WTC11 (cell line): ENCODE data around the gene LSP1. TPM values are rescaled to one million over a fixed set of nuclear protein-coding genes. Genes with fewer than 3 reads are reported as not detected.

Experiments used
- ATAC-seq: fragments of 200-7000 bp; cut with Tn5 transposase; 2 replicates; pipeline ENCODE4 v1.10.0; 2021; ENCODE audit warnings: mild to moderate bottlenecking, moderate library complexity
- CTCF ChIA-PET: fragments of 300-600 bp; sonication (Branson Sonifier 250); formaldehyde crosslinking; loops from one replicate; lab custom pipeline; 2021; ENCODE audit warnings: antibody characterized with exemption; lab: Charles Lee
- POLR2A ChIA-PET: fragments of 350-600 bp; sonication (Branson Sonifier 250); formaldehyde crosslinking; loops from one replicate; lab custom pipeline; 2021; ENCODE audit warnings: antibody characterized with exemption; lab: Charles Lee
- DNase-seq: peaks from one replicate; pipeline ENCODE4 v3.0.0; 2021; ENCODE audit warnings: low spot score
- H3K27ac Mint-ChIP-seq: 2 replicates; pipeline ENCODE4 v1.8.0; 2021; ENCODE audit warnings: mixed read lengths
- H3K27me3 Mint-ChIP-seq: 2 replicates; pipeline ENCODE4 v1.8.0; 2021; ENCODE audit warnings: low read depth, mild to moderate bottlenecking, moderate library complexity, mixed read lengths
- H3K36me3 Mint-ChIP-seq: 2 replicates; pipeline ENCODE4 v1.8.0; 2021; ENCODE audit warnings: mixed read lengths
- H3K4me1 Mint-ChIP-seq: 2 replicates; pipeline ENCODE4 v1.8.0; 2022; ENCODE audit warnings: mixed read lengths
- H3K4me3 Mint-ChIP-seq: 2 replicates; pipeline ENCODE4 v1.8.0; 2021; ENCODE audit warnings: mild to moderate bottlenecking, moderate library complexity, mixed read lengths
- H3K9me3 Mint-ChIP-seq: 2 replicates; pipeline ENCODE4 v1.8.0; 2021; ENCODE audit warnings: mixed read lengths
- CREB1 ChIP-seq: sonication (generic); formaldehyde crosslinking; IDR thresholded peaks from 2 replicates; pipeline ENCODE4 v1.8.0; 2023; ENCODE audit warnings: mild to moderate bottlenecking, missing genetic modification reagents
- CREM ChIP-seq: sonication (generic); formaldehyde crosslinking; IDR thresholded peaks from 2 replicates; pipeline ENCODE4 v1.8.1; 2022; ENCODE audit warnings: mild to moderate bottlenecking, missing genetic modification reagents, moderate library complexity
- E2F1 ChIP-seq: sonication (generic); formaldehyde crosslinking; IDR thresholded peaks from 2 replicates; pipeline ENCODE4 v1.8.0; 2022; ENCODE audit warnings: mild to moderate bottlenecking, missing genetic modification reagents
- ESRRA ChIP-seq: sonication (generic); formaldehyde crosslinking; IDR thresholded peaks from 2 replicates; pipeline ENCODE4 v1.8.1; 2022; ENCODE audit warnings: mild to moderate bottlenecking, missing genetic modification reagents, borderline replicate concordance
- HMGA2 ChIP-seq: fragments of 250-450 bp; sonication (Bioruptor Pico); IDR thresholded peaks from 2 replicates; pipeline ENCODE4 v1.4.0; 2021; ENCODE audit warnings: mild to moderate bottlenecking, moderate library complexity
- IRF2 ChIP-seq: sonication (generic); formaldehyde crosslinking; IDR thresholded peaks from 2 replicates; pipeline ENCODE4 v1.8.0; 2022; ENCODE audit warnings: low read depth, missing genetic modification reagents, borderline replicate concordance
- JUN ChIP-seq: sonication (generic); formaldehyde crosslinking; IDR thresholded peaks from 2 replicates; pipeline ENCODE4 v1.8.0; 2023; ENCODE audit warnings: mild to moderate bottlenecking, missing genetic modification reagents
- KAT7 ChIP-seq: sonication (generic); formaldehyde crosslinking; IDR thresholded peaks from 2 replicates; pipeline ENCODE4 v1.8.1; 2023; ENCODE audit warnings: missing genetic modification reagents, mild to moderate bottlenecking, borderline replicate concordance
- NR1H2 ChIP-seq: sonication (generic); formaldehyde crosslinking; IDR thresholded peaks from 2 replicates; pipeline ENCODE4 v1.9.0; 2021; ENCODE audit warnings: mild to moderate bottlenecking, moderate library complexity, missing genetic modification reagents
- TEAD1 ChIP-seq: sonication (generic); formaldehyde crosslinking; IDR thresholded peaks from 2 replicates; pipeline ENCODE4 v1.8.0; 2022; ENCODE audit warnings: mild to moderate bottlenecking, missing genetic modification reagents
- USF1 ChIP-seq: sonication (generic); formaldehyde crosslinking; IDR thresholded peaks from 2 replicates; pipeline ENCODE4 v1.8.0; 2022; ENCODE audit warnings: mild to moderate bottlenecking, missing genetic modification reagents
- ZNF219 ChIP-seq: sonication (generic); formaldehyde crosslinking; IDR thresholded peaks from 2 replicates; pipeline ENCODE4 v1.8.0; 2023; ENCODE audit warnings: missing genetic modification reagents, mild to moderate bottlenecking, borderline replicate concordance
- ZNF317 ChIP-seq: sonication (generic); formaldehyde crosslinking; IDR thresholded peaks from 2 replicates; pipeline ENCODE4 v1.8.1; 2023; ENCODE audit warnings: low read depth, mild to moderate bottlenecking, moderate library complexity, missing genetic modification reagents, borderline replicate concordance
- ZNF396 ChIP-seq: fragments of 250-450 bp; sonication (Bioruptor Pico); IDR thresholded peaks from 2 replicates; pipeline ENCODE4 v1.8.0; 2021; ENCODE audit warnings: mild to moderate bottlenecking, moderate library complexity, borderline replicate concordance
- total RNA-seq: library from RNA; stranded (reverse); gene quantifications from 3 replicates; pipeline ENCODE4 v1.2.3, GENCODE V29; 2021
- TF ChIP-seq, protein P1 (sequence below): sonication (generic); formaldehyde crosslinking; IDR thresholded peaks from 2 replicates; pipeline ENCODE4 v1.8.1; 2022; ENCODE audit warnings: low read depth, mild to moderate bottlenecking, moderate library complexity, missing genetic modification reagents, borderline replicate concordance
- TF ChIP-seq, protein P2 (sequence below): fragments of 250-450 bp; sonication (Bioruptor Pico); IDR thresholded peaks from 2 replicates; pipeline ENCODE4 v1.9.0; 2021; ENCODE audit warnings: mild to moderate bottlenecking
- TF ChIP-seq, protein P3 (sequence below): sonication (generic); formaldehyde crosslinking; IDR thresholded peaks from 2 replicates; pipeline ENCODE4 v1.8.1; 2023; ENCODE audit warnings: mild to moderate bottlenecking, missing genetic modification reagents
- TF ChIP-seq, protein P4 (sequence below): sonication (generic); formaldehyde crosslinking; IDR thresholded peaks from 2 replicates; pipeline ENCODE4 v1.8.1; 2022; ENCODE audit warnings: low read depth, missing genetic modification reagents, borderline replicate concordance
- TF ChIP-seq, protein P5 (sequence below): sonication (generic); formaldehyde crosslinking; IDR thresholded peaks from 2 replicates; pipeline ENCODE4 v1.8.0; 2022; ENCODE audit warnings: mild to moderate bottlenecking, missing genetic modification reagents

Gene LSP1
- total RNA-seq, 1 experiment from 2014 or later: 0.77 TPM

- no peaks in the 10 kb centered on the region for H3K36me3 Mint-ChIP-seq
- H3K4me1 Mint-ChIP-seq: no peaks in the 10 kb centered on the region; the same call in 1 of the 2 replicates
- H3K27ac Mint-ChIP-seq: no peak overlapping the region
- H3K27me3 Mint-ChIP-seq: no peaks in the 10 kb centered on the region
- DNase-seq (no peak), ATAC-seq (no peak)
- POLR2A ChIA-PET: no interaction called here
- CTCF ChIA-PET: interaction anchor here (0.9 to 3.0 kb wide), 9 partner anchors 12 to 280 kb away, joined by 3 to 18 read pairs (median 5); no protein-coding TSS in a partner anchor
- no peak overlapping the region for H3K4me3 Mint-ChIP-seq
- TF ChIP-seq, protein P1, sequence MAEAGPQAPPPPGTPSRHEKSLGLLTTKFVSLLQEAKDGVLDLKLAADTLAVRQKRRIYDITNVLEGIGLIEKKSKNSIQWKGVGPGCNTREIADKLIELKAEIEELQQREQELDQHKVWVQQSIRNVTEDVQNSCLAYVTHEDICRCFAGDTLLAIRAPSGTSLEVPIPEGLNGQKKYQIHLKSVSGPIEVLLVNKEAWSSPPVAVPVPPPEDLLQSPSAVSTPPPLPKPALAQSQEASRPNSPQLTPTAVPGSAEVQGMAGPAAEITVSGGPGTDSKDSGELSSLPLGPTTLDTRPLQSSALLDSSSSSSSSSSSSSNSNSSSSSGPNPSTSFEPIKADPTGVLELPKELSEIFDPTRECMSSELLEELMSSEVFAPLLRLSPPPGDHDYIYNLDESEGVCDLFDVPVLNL (CRISPR knock-in tag): no peak
- TF ChIP-seq ZNF219 (CRISPR knock-in tag) (no peak), ZNF317 (no peak), ESRRA (CRISPR knock-in tag) (no peak), CREM (no peak), E2F1 (CRISPR knock-in tag) (no peak), IRF2 (no peak), CREB1 (CRISPR knock-in tag) (no peak), HMGA2 (CRISPR knock-in tag) (no peak), ZNF396 (CRISPR knock-in tag) (no peak)
- TF ChIP-seq, protein P2, sequence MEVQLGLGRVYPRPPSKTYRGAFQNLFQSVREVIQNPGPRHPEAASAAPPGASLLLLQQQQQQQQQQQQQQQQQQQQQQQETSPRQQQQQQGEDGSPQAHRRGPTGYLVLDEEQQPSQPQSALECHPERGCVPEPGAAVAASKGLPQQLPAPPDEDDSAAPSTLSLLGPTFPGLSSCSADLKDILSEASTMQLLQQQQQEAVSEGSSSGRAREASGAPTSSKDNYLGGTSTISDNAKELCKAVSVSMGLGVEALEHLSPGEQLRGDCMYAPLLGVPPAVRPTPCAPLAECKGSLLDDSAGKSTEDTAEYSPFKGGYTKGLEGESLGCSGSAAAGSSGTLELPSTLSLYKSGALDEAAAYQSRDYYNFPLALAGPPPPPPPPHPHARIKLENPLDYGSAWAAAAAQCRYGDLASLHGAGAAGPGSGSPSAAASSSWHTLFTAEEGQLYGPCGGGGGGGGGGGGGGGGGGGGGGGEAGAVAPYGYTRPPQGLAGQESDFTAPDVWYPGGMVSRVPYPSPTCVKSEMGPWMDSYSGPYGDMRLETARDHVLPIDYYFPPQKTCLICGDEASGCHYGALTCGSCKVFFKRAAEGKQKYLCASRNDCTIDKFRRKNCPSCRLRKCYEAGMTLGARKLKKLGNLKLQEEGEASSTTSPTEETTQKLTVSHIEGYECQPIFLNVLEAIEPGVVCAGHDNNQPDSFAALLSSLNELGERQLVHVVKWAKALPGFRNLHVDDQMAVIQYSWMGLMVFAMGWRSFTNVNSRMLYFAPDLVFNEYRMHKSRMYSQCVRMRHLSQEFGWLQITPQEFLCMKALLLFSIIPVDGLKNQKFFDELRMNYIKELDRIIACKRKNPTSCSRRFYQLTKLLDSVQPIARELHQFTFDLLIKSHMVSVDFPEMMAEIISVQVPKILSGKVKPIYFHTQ (CRISPR knock-in tag): no peak
- TF ChIP-seq, protein P3, sequence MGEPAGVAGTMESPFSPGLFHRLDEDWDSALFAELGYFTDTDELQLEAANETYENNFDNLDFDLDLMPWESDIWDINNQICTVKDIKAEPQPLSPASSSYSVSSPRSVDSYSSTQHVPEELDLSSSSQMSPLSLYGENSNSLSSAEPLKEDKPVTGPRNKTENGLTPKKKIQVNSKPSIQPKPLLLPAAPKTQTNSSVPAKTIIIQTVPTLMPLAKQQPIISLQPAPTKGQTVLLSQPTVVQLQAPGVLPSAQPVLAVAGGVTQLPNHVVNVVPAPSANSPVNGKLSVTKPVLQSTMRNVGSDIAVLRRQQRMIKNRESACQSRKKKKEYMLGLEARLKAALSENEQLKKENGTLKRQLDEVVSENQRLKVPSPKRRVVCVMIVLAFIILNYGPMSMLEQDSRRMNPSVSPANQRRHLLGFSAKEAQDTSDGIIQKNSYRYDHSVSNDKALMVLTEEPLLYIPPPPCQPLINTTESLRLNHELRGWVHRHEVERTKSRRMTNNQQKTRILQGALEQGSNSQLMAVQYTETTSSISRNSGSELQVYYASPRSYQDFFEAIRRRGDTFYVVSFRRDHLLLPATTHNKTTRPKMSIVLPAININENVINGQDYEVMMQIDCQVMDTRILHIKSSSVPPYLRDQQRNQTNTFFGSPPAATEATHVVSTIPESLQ (CRISPR knock-in tag): no peak
- no peaks in the 10 kb centered on the region for H3K9me3 Mint-ChIP-seq
These were observed 18.0 kb downstream of the LSP1 start for GRCh38 chr11:1870721-1871466.

DNA sequence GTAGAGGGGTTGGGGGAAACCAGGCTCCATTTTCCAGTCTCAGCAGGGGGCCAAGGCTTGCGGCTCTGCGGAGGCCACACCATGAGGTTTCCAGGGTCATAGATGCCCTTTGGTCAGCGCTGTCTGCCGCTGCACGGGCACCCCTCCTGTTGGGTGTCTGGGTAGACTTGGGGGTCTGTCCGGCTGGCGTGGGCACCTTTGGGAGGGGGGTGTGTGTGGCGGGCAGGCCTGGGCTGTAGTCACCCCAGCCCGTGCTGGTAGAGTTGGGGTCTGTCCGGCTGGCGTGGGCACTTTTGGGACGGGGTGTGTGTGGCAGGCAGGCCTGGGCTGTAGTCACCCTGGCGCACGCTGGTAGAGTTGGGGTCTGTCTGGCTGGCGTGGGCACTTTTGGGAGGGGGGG lies 18.6 kb downstream of the LSP1 start:
- H3K4me3 Mint-ChIP-seq: no peak overlapping the region
- H3K27me3 Mint-ChIP-seq: no peaks in the 10 kb centered on the region
- no peak overlapping the region for H3K27ac Mint-ChIP-seq
- H3K9me3 Mint-ChIP-seq: no peaks in the 10 kb centered on the region
- no peak for ATAC-seq
- DNase-seq: no peak
- POLR2A ChIA-PET: no interaction called here
- H3K4me1 Mint-ChIP-seq: peaks cover 2% of the 10 kb centered on the region; the same call in 1 of the 2 replicates
- CTCF ChIA-PET: interaction anchor here (1.5 to 3.0 kb wide), 4 partner anchors 11 to 279 kb away, joined by 3 to 18 read pairs (median 12); no protein-coding TSS in a partner anchor
- no peaks in the 10 kb centered on the region for H3K36me3 Mint-ChIP-seq
- TF ChIP-seq, protein P4, sequence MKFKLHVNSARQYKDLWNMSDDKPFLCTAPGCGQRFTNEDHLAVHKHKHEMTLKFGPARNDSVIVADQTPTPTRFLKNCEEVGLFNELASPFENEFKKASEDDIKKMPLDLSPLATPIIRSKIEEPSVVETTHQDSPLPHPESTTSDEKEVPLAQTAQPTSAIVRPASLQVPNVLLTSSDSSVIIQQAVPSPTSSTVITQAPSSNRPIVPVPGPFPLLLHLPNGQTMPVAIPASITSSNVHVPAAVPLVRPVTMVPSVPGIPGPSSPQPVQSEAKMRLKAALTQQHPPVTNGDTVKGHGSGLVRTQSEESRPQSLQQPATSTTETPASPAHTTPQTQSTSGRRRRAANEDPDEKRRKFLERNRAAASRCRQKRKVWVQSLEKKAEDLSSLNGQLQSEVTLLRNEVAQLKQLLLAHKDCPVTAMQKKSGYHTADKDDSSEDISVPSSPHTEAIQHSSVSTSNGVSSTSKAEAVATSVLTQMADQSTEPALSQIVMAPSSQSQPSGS (CRISPR knock-in tag): no peak
- TF ChIP-seq USF1 (no peak), E2F1 (CRISPR knock-in tag) (no peak), TEAD1 (no peak), JUN (no peak), NR1H2 (CRISPR knock-in tag) (no peak), KAT7 (no peak), CREB1 (CRISPR knock-in tag) (no peak)
- TF ChIP-seq, protein P1 (CRISPR knock-in tag): no peak
- TF ChIP-seq, protein P5, sequence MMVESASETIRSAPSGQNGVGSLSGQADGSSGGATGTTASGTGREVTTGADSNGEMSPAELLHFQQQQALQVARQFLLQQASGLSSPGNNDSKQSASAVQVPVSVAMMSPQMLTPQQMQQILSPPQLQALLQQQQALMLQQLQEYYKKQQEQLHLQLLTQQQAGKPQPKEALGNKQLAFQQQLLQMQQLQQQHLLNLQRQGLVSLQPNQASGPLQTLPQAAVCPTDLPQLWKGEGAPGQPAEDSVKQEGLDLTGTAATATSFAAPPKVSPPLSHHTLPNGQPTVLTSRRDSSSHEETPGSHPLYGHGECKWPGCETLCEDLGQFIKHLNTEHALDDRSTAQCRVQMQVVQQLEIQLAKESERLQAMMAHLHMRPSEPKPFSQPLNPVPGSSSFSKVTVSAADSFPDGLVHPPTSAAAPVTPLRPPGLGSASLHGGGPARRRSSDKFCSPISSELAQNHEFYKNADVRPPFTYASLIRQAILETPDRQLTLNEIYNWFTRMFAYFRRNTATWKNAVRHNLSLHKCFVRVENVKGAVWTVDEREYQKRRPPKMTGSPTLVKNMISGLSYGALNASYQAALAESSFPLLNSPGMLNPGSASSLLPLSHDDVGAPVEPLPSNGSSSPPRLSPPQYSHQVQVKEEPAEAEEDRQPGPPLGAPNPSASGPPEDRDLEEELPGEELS: no peak
